ENCODE data around the gene STK4.

Gene STK4

GRCh38 chr20:44976698-44977097 lies 10.4 kb downstream of the STK4 start:
- TF ChIP-seq CTCF (IDR thresholded peaks at IDR 0.05) = no peak
- Mint-ChIP-seq H3K27ac (no peak overlapping the region), H3K4me3 (no peak overlapping the region), H3K9me3 (no peaks in the 10 kb centered on the region), H3K36me3 (ENCODE audit: low read depth) (peaks cover 54% of the 10 kb centered on the region), H3K4me1 (no peaks in the 10 kb centered on the region), H3K27me3 (ENCODE audit: low read depth, poor library complexity) (no peaks in the 10 kb centered on the region)
- DNase-seq = no peak

- no peak for TF ChIP-seq CTCF (IDR thresholded peaks at IDR 0.05)
- DNase-seq = no peak
- H3K9me3 Mint-ChIP-seq = no peaks in the 10 kb centered on the region
- no peak overlapping the region for H3K4me3 Mint-ChIP-seq
- H3K27ac Mint-ChIP-seq = peak overlapping the region; percentile 47
- H3K36me3 Mint-ChIP-seq (ENCODE audit: low read depth) = peaks cover 58% of the 10 kb centered on the region
- no peaks in the 10 kb centered on the region for H3K27me3 Mint-ChIP-seq (ENCODE audit: low read depth, poor library complexity)
- no peaks in the 10 kb centered on the region for H3K4me1 Mint-ChIP-seq
Measured at GRCh38 chr20:44979090-44979621, 12.8 kb downstream of the STK4 start.

DNA sequence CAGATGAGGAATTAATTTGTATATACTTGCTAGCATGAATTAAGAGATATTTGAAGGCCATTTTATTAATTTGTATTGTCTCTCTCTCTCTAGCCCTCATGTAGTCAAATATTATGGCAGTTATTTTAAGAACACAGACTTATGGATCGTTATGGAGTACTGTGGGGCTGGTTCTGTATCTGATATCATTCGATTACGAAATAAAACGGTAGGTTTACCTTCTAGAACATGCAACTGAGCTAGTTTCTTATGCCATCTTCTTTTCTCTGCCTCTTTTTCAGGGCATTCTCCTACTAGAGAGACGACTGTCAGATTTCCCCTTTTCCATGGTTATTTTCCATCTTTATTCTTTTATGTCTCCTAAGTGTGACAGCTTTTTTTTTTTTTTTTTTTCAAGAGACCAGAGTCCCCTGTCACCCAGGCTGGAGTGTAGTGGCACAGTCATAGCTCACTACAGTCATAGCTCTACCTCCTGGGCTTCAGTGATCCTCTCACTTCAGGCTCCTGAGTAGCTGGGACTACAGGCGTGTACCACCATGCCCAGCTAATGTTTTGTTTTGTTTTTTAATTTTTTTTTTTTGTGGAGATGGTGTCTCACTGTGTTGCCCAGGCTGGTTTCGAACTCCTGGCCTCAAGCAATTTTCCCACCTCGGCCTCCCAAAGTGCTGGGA lies 15.6 kb downstream of the STK4 start:
- Mint-ChIP-seq H3K27me3 (ENCODE audit: low read depth, poor library complexity) (no peaks in the 10 kb centered on the region), H3K4me3 (no peak overlapping the region), H3K27ac (no peak overlapping the region), H3K9me3 (no peaks in the 10 kb centered on the region), H3K4me1 (no peaks in the 10 kb centered on the region), H3K36me3 (ENCODE audit: low read depth) (peaks cover 40% of the 10 kb centered on the region)
- TF ChIP-seq CTCF (IDR thresholded peaks at IDR 0.05) = no peak
- no peak for DNase-seq

DNA sequence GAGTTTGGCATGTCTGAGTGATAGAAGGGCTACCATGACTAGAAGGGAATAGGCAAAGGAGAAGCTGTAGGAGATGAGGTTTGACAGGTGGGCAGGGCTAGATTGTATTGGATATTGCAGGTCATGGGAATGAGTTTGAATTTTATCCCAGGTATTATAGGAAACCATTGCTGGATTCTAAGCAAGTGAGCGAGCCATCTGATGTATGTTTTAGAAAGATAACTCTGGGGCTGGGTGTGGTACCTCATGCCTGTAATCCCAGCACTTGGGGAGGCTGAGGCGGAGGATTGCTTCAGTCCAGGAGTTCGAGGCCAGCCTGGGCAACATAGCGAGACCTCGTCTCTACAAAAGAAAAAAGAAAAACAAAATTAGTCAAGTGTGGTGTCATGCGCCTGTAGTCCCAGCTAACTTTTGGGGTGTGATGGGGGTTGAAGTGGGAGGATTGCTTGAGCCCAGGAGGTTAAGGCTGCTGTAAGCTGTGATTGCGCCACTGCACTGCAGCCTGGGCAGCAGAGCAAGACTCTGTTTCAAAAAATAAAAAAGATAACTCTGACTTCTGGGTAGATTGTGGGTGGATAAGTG lies 16.9 kb downstream of the STK4 start:
- Mint-ChIP-seq H3K36me3 (ENCODE audit: low read depth) (peaks cover 47% of the 10 kb centered on the region), H3K4me3 (no peak overlapping the region), H3K27ac (peak overlapping the region; percentile 72), H3K9me3 (no peaks in the 10 kb centered on the region), H3K4me1 (no peaks in the 10 kb centered on the region), H3K27me3 (ENCODE audit: low read depth, poor library complexity) (no peaks in the 10 kb centered on the region)
- TF ChIP-seq CTCF (IDR thresholded peaks at IDR 0.05) = no peak
- no peak for DNase-seq

- peaks cover 28% of the 10 kb centered on the region for H3K36me3 Mint-ChIP-seq (ENCODE audit: low read depth)
- no peak for TF ChIP-seq CTCF (IDR thresholded peaks at IDR 0.05)
- H3K27me3 Mint-ChIP-seq (ENCODE audit: low read depth, poor library complexity) = no peaks in the 10 kb centered on the region
- H3K27ac Mint-ChIP-seq = no peak overlapping the region
- DNase-seq = no peak
- no peak overlapping the region for H3K4me3 Mint-ChIP-seq
- H3K4me1 Mint-ChIP-seq = no peaks in the 10 kb centered on the region
- H3K9me3 Mint-ChIP-seq = no peaks in the 10 kb centered on the region
Measured at GRCh38 chr20:44988631-44989171, 22.4 kb downstream of the STK4 start.
